ENCODE results near the gene CD247.

The CD247 gene

GRCh38 chr1:167438171-167439138 is 79.9 kb downstream of the CD247 start:
- no peak for DNase-seq (ENCODE audit: low spot score)

DNA sequence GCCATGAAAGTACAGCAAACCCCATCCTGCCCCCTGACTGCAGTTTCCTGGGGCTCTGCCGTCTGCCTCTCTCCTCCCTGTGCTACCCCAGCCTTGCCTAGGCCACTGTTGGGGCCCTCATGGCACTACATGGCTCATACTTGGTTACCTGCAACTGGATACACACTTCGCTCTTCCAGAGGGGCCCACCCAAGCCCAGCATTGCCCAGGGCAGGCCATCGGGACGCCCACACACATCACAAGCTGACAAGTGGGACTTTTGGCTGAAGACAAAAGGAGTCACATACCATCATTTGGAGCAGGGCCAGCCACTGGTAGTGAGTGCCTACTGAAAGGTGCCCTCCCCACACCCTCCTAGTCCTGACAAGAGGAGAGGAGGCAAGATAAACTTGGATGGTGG is 82.8 kb downstream of the CD247 start:
- DNase-seq (ENCODE audit: low spot score), result no peak

- DNase-seq (ENCODE audit: low spot score), result no peak
These were observed 84.0 kb downstream of the CD247 start for GRCh38 chr1:167434306-167434705.

- no peak for DNase-seq (ENCODE audit: low spot score)
These were observed 84.4 kb downstream of the CD247 start for GRCh38 chr1:167433884-167434283.

- DNase-seq (ENCODE audit: low spot score), result no peak
These were observed 85.5 kb downstream of the CD247 start for GRCh38 chr1:167432780-167433179.

DNA sequence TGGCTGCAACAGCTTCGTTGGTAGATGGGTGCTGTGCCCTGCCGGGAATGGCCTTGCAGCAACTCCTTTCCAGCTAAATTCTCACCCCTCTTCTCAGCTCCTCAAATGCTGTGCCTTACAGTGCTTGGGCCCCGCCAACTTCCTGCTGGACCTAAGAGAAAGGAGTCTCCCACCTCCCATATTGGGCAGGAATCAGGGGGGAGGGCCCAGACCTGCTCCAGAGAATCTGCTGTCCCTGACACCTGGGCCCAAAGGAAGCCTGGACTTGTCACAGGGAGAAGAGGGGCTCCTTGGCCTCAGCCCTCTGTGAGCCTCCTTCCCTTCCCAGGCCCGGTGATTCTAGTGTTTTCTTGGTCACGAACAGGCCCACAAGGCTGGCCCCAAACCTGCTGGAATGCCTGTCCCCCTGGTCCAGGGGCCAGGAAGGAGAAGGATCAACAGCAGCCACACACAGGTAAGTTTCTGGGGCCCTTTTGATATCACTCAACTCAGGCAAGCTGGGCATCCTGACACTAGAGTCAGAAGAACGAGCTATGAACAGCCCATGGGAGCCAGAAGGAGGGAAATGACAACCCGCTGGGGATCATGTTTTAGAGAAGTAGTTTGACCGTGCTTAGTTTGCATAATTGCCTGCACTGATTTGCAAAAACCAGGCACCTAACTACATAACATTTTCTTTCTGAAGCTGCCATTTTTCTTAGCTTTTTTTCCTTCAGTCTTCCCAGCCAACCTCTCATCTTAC is 86.2 kb downstream of the CD247 start:
- DNase-seq (ENCODE audit: low spot score), result no peak

- DNase-seq (ENCODE audit: low spot score), result no peak
These were observed 86.9 kb downstream of the CD247 start for GRCh38 chr1:167431261-167431908.

- no peak for DNase-seq (ENCODE audit: low spot score)
These were observed 87.5 kb downstream of the CD247 start for GRCh38 chr1:167430849-167431242.

DNA sequence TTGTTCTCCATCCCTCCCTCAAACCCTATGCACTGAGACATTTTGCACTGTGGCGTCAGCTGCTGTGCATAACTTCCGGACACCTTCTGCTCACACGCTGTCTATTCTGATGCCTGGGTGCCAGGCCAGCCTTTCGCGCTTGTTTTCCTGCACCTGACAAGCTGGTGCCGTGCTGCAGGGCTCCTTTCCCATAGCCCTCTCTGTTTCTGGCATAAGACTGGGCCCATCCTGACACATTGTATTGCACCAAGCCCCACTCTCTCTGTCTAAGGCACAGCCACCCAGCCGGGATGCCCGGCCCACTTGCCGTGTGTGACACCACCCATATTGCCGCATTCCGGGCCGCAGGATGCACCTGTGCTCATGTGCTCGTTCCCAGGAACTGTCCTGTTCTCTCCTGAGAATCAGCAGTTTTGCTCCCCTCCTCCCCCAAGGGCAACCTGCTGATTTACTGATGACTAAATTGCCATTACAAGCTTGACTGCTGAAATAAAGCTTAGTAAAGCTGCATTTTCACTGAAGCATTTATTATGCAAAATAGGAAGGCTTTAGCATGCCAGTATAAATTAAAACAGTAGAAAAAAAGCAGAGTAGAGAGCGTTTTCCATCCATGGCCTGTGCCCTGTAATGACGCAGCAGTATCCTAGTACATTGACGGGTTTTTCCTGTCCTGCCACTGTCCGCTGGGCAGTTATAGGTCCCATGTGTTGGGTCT is 88.0 kb downstream of the CD247 start:
- DNase-seq (ENCODE audit: low spot score), result no peak

DNA sequence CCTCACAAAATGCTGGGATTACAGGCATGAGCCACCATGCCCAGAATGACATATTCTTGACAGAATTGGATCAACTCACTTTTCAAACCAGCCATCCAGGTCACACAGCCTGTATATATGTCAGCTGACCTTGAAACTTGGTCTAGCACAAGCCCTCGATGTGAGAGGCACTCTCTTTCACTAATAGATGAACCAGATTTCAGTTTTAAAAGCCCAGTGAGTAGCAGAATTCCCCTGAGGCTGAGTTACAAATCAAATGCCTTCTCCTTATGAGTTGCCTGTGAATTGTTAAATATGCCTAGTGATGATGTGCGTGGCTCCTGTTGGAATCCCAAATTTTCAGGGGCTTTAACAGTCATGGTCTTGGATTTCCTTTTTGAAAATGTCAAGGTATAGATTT is 88.7 kb downstream of the CD247 start:
- no peak for DNase-seq (ENCODE audit: low spot score)

DNA sequence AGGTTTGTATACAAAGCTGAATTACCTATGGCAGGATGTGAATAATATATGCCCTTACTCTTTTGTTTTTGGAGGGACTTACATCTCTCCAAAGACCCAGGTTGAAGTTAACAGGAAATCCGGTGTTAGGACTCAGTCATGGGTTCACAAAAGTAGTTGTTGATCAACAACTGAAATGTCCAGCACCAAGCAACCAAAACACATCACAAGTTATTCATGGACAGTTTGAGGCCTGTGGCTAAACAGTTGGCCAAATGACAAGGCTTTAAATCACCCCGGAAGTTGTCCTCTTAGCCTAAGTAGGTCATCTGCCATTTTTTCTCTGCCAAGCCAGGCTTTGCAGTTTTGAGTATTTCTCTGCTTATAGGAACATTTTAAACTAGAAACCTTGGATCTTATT is 89.9 kb downstream of the CD247 start:
- no peak for DNase-seq (ENCODE audit: low spot score)

- DNase-seq (ENCODE audit: low spot score), result no peak
These were observed 90.5 kb downstream of the CD247 start for GRCh38 chr1:167427848-167428247.

DNA sequence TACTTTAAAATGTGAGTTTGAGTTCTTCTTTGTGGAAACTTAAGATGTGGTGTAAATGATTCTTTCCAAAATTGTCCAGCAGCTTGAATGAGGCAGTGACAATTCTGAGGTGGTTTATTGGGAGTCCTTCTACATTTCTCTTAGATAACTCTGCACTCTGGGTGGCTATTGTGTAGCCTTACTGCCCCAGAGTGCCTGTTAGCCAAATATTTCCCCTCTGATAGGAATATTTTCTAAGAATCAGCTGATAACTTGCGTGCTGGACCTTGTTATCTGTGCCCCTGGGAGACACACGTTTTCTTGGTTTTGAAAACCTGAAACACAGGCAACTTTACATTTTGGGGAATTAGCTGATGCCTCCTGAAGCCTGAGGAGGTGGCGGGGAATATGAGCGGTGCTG is 91.6 kb downstream of the CD247 start:
- DNase-seq (ENCODE audit: low spot score), result no peak

- no peak for DNase-seq (ENCODE audit: low spot score)
These were observed 92.8 kb downstream of the CD247 start for GRCh38 chr1:167425482-167425881.

DNA sequence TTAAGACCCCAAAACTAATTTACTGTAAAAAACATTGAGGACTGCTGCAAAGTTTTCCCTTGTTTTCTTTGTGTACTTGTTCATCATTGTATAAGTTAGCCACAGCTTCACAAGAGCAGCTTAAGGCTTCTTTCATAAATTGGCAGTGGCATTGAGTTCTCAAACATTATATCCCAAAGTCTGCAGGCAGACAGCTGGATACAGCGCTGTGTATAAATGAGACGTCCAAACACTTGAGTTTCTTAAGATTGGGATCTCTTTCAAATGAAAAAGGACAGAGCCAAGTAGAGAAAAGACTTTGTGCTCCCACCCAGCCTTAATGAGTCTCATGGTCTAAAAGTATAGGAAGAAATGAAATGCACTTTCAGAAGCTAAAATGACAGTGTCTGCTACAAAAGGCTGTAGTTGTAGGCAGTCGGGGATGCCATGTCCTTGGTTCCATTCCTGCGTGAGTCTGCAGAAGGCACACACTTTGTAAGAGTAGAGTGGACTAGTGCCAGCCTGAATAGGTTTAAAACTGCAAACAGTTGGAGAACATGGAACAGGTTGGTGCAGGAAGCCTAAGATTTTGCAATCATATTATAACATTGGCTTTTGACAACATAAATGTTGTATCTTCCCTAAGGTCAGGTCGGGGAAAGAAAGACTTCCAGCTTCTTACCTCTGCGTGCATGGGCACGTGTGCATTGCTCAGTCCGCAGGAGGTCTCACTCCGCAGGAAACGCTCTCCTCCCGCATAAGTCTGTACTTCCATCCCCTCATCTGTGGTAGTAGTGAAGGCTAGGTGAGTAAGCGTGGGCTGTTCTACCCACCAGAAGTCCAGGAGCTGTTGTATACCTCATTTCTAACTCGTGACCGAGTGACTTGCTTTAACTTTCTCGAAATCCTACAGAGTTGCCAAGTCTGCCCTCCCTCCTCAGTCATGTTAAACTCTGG is 94.4 kb downstream of the CD247 start:
- no peak for DNase-seq (ENCODE audit: low spot score)

DNA sequence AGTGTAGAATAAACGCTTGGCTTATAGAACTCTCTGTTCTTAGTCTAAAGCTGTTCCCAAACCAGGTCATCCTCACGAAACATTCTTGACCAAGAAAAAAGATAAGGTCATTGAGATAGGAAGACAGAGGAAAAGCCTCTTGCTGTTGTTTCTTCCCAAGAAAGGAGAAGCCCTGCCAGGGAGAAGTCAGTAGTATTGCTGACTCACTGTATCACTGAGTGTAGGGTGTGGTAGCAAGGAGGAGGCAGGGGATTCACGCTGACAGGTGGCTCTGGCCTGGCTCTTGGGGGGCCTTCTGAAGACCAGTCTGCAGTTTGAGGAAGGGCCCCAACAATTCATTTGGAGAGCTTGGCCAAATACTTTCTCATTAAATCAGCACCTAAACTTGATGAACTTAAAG is 97.8 kb downstream of the CD247 start:
- DNase-seq (ENCODE audit: low spot score), result no peak

DNA sequence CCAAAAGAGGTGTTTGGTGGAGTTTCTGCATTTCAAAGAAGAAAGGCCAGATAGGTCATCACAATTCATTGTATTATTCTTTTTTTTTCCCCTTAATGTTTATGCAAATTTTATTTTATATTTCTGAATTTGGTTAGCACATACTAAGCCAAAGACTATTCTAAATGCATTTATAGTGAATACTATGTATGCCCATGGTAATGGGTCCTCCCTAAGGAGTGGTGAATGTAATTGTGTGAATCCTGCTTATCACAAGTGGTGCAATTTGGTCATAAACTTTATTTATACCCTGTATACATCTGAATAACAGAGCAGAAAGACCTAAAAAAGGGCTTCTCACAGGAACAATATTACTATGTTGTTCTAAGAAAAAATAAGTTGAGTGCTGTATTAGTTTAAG is 99.1 kb downstream of the CD247 start:
- no peak for DNase-seq (ENCODE audit: low spot score)

DNA sequence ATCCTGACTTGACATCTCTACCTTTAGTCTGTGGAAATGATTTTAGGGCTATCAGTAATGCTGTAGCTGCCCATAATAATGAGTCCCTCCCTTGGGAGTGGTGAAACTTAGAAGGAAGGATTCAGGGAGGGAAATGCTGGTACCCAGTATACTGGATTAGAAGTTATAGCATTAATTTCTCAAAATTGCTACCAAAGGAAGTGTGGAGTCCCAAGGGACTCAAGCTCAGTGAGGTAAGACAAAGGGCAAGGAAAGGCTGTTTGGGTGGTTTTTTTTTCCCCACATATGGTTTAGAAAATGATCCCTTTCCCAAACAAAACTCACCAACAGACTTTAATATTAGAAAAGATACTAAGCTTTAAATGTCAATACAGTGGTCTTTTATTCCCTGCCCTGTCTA is 99.9 kb downstream of the CD247 start:
- no peak for DNase-seq (ENCODE audit: low spot score)

- DNase-seq (ENCODE audit: low spot score), result no peak
These were observed 101.8 kb downstream of the CD247 start for GRCh38 chr1:167416506-167416905.

DNA sequence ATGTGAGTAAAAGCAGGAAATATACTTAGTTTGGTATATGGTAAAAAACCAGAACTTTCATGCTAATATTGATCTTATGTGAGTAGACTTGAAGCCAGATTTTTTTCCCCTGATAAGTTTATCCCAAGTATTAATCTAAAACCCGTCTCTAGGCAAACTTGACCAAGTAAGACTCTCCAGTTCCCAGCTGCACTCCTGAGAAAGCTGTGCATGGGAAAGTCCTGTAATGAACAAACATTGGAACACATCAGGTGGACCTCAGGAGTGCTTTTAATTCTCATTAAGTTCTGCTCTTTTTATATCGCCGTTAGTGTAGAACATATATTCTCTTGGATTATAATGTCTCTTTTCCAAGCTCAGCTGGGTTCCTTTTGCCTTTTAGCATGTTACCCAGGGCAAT is 105.0 kb downstream of the CD247 start:
- no peak for DNase-seq (ENCODE audit: low spot score)

- DNase-seq (ENCODE audit: low spot score), result no peak
These were observed 105.4 kb downstream of the CD247 start for GRCh38 chr1:167412920-167413319.

Data from AG20443 (cell line).